Activated T-cell treated with anti-CD3 and anti-CD28 coated beads for 4 hours (primary cell): ENCODE measurements around the gene POU2F3.
A peak's percentile ranks its signal among the peaks of the same experiment; 100 is the strongest.
"Not testable (repeated sequence)": the region's sequence is repeated elsewhere in the genome, so short reads cannot be mapped to it uniquely, and the experiment has no call there.

Experiments used
- DNase-seq: peaks from one replicate; pipeline ENCODE4 v3.0.0-alpha.2; 2020

POU2F3 gene

DNA sequence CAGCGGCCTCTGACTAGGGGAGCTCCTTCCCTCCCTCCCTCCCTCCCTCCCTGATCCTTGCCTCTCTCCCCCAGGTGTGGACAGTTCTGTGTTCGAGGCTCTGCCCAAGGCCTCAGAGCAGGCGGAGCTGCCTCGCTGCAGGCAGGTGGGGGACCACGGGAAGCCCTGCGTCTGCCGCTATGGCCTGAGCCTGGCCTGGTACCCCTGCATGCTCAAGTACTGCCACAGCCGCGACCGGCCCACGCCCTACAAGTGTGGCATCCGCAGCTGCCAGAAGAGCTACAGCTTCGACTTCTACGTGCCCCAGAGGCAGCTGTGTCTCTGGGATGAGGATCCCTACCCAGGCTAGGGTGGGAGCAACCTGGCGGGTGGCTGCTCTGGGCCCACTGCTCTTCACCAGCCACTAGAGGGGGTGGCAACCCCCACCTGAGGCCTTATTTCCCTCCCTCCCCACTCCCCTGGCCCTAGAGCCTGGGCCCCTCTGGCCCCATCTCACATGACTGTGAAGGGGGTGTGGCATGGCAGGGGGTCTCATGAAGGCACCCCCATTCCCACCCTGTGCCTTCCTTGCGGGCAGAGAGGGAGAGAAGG is 11.1 kb upstream of the POU2F3 start:
- no peak for DNase-seq

- DNase-seq: no peak
These were observed 10.2 kb upstream of the POU2F3 start for GRCh38 chr11:120229451-120230424.

- DNase-seq: no peak
These were observed 9.4 kb upstream of the POU2F3 start for GRCh38 chr11:120230433-120231071.

DNA sequence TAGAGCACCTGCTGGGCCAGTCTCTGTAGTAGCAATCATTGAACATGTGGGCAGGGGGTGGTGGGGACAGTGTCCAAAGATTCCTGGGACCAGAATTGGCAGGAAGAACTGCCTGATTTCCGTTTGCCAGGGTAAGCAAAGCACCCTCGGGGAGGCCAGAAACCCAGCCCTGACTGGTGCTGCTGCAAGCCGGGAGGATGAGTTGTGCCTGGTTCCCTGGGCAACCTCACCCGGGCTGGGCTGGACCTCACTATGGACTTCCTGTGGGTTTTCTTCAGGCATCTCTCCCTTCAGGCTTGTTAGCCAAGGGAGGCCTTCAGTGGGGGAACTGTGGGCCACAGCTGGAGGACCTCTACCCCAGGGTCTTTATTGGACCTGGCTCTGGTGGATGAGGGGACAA is 8.0 kb upstream of the POU2F3 start:
- no peak for DNase-seq

DNA sequence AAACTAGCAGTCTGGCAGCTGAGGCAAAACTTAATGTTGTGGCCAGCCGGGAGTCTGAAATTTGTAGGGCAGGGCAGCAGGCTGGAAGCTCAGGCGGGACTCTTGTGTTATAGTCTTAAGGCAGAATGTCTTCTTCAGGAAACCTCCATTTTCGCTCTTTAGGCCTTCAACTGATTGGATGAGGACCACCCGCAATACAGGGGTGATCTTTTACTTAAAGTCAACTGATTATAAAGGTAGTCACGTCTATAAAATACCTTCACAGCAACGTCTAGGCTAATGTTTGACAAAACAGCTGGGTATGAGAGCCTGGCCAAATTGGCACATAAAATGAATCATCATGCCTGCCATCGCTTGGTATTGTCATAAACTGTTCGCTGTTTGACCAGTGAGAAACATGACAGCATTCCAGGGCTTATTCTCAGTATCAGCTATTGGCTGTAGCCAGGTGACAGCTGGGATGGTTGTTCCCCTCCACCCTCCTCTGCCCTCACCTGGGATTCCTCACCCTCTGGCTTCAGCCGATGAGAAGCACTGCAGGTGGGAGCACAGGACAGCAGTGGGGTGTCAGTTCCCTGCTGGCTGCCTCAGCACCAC is 6.6 kb upstream of the POU2F3 start:
- no peak for DNase-seq

- DNase-seq: peak; percentile 32
These were observed 4.8 kb upstream of the POU2F3 start for GRCh38 chr11:120235024-120235628.

GRCh38 chr11:120236169-120237107 is 3.5 kb upstream of the POU2F3 start:
- no peak for DNase-seq

DNA sequence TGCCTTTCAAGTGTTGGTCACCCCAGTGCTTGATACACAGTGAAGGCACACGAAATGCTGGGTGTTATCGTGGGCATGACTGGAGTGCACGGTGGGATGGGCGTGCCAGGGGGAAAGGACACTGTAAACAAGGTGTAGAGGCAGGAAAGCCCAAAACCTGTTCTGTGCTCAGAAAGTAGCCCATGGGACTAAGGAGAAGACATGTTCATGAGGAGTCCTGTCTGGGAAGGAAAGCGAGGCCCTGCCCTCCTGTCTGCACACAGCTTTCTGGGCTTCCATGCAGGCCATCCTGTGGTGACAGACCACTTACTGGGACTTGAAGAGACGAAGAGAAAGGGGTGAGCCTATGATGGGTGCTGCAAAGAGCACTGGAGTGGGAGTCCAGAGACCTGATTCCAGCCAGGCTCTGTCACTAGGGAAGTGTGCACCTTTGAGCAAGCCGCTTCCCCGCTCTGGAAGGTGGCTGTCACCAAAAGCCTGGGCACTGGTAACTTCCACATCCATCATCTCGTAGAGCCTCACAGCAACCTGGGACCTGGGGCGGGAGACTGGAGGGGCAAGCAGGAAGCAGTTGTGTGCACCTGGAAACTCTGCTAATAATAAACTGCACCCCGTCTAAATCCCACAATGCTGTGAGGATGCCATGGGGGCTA is 846 bp upstream of the POU2F3 start:
- no peak for DNase-seq

GRCh38 chr11:120240866-120241265 is 926 bp downstream of the POU2F3 start:
- no peak for DNase-seq

DNA sequence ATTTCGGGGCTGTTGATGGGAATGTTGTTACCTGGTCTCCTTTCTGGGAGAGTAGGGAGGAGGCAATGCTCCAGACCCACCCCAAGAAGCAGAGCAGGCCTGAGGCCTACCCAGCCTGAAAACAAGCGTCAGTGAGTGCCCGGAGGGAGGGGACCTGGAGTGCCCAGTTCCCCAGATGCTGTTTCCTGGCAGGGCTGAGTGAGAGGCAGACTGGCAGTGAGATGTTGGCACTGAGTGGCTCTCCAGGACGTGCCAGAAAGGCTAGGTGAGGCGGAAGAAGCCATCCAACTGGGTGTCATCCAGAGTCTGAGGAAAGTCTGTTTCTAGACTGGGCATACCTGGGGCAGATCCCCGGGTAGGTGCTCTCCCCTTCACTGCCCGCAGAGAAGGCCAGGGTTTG is 1.3 kb downstream of the POU2F3 start:
- no peak for DNase-seq

DNA sequence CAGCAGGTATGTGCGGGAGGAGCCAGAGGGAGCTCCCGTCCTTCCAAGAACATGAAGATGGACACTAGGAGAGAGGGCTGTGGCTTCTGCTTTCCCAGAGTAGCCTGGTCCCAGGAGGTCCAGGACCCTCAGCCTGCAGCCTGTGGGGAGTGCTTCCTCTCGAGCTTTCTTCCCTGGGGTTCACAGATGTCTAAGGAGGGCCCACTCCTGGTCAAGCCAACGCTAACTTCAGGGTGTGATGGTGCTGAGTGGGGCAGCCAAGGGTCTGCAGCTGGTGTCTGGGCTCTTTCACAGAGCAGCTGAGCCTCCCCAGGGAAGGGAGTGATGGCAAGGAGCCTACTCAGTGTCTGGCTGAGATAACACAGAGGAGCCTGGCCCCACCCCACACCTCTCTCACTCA is 3.3 kb downstream of the POU2F3 start:
- DNase-seq: no peak

GRCh38 chr11:120244476-120245365 is 4.8 kb downstream of the POU2F3 start:
- DNase-seq: no peak

GRCh38 chr11:120245434-120245833 is 5.5 kb downstream of the POU2F3 start:
- DNase-seq: no peak

DNA sequence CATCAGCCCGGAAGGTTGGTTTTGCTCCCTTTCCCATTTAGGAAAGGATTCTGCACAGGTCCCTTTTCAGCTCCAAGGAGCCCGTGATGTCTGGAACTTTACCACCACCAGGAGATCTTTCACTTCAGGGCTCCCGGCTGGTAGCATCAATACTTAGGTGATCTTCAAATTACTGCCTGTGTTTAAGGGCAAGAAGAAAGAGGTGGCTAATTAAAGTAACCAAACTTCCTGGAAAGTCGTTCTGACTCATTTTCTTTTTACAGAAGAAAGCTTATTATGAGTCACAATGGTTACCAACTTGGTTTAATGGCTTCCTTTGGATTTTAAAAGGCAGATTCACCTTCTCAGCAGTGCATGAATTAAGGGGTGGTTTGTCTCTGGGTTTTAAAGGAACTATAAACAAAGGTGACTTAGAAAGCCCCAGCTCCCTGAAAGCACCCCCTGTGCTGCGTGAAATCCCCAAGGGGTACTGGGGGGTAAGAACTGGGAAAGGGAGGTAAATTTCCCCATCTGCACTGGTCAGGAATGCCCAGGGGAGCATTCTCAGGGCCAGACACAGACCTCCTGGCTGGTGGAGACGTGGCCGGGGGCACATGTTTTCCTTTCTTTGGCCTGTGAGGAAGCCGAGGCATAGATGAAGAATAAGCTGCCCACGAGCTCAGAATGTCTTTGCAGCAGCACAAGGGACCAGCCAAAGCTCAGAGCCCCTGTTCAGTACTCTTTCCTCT is 8.8 kb downstream of the POU2F3 start:
- DNase-seq: no peak

GRCh38 chr11:120249279-120250262 is 9.6 kb downstream of the POU2F3 start:
- no peak for DNase-seq

- not testable (repeated sequence) for DNase-seq
These were observed 13.4 kb downstream of the POU2F3 start for GRCh38 chr11:120253377-120253776.

- DNase-seq: no peak
These were observed 15.0 kb downstream of the POU2F3 start for GRCh38 chr11:120254788-120255518.

DNA sequence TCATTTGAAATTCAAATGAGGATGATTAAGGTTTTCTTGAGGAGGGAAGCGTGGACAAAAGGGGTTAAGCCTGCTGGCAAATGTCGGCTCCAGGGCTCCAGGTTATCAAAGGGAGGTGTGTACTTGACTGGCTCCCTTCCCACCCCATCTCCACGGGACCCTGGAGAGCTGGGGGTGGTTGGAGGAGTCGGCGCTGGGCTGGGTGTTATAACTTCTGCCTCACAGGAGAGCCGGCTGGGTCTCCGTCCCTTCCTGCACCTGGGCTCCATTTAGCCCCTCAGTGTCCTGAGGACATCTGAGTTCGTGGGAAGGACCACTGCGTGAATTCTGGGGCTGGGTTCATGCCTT is 15.6 kb downstream of the POU2F3 start:
- no peak for DNase-seq
